Loucy (cell line): ENCODE measurements around the gene NANOS1.

ENCODE experiments used
- CTCF ChIP-seq: fragments of 200-600 bp; sonication (generic); conservative IDR thresholded peaks from 2 replicates; pipeline ENCODE4 v1.5.1; 2014; ENCODE audit warnings: mild to moderate bottlenecking, antibody characterized with exemption, low read length
- EZH2phosphoT487 ChIP-seq: fragments of 200-600 bp; IDR thresholded peaks from 2 replicates; pipeline ENCODE4 v1.6.1; 2018; ENCODE audit warnings: antibody characterized with exemption, mild to moderate bottlenecking, moderate library complexity, borderline replicate concordance

GRCh38 chr10:119001717-119002500, 27.6 kb upstream of the NANOS1 start:
- TF ChIP-seq CTCF (no peak), EZH2phosphoT487 (no peak)
